Sigmoid colon (tissue), 4 donors: ENCODE measurements around the gene BCL7A.

Experiments used
- EP300 ChIP-seq, 4 donors: sonication (generic); formaldehyde crosslinking; IDR thresholded peaks; one replicate each; pipeline ENCODE4 v1.6.1; 2017; ENCODE audit warnings: antibody characterized with exemption in 4 of 4
- POLR2A ChIP-seq, 2 donors: fragments of 450-650 bp; IDR thresholded peaks; one replicate each; pipeline ENCODE4 v1.6.1; 2016; ENCODE audit warnings: antibody characterized with exemption in 2 of 2, mild to moderate bottlenecking in 2 of 2, moderate library complexity in 2 of 2
- POLR2AphosphoS5 ChIP-seq, 4 donors: sonication (generic); formaldehyde crosslinking; IDR thresholded peaks; one replicate each; pipeline ENCODE4 v1.6.1; 2017; ENCODE audit warnings: antibody characterized with exemption in 4 of 4
- TF ChIP-seq, protein P1 (sequence below), 4 experiments: fragments of 450-650 bp in 3 of 4; fragments of 200-600 bp in 1 of 4; IDR thresholded peaks; one replicate each; pipeline ENCODE4 v1.5.1; 2016 to 2019; ENCODE audit warnings: antibody characterized with exemption in 4 of 4, mild to moderate bottlenecking in 3 of 4, moderate library complexity in 2 of 4

DNA sequence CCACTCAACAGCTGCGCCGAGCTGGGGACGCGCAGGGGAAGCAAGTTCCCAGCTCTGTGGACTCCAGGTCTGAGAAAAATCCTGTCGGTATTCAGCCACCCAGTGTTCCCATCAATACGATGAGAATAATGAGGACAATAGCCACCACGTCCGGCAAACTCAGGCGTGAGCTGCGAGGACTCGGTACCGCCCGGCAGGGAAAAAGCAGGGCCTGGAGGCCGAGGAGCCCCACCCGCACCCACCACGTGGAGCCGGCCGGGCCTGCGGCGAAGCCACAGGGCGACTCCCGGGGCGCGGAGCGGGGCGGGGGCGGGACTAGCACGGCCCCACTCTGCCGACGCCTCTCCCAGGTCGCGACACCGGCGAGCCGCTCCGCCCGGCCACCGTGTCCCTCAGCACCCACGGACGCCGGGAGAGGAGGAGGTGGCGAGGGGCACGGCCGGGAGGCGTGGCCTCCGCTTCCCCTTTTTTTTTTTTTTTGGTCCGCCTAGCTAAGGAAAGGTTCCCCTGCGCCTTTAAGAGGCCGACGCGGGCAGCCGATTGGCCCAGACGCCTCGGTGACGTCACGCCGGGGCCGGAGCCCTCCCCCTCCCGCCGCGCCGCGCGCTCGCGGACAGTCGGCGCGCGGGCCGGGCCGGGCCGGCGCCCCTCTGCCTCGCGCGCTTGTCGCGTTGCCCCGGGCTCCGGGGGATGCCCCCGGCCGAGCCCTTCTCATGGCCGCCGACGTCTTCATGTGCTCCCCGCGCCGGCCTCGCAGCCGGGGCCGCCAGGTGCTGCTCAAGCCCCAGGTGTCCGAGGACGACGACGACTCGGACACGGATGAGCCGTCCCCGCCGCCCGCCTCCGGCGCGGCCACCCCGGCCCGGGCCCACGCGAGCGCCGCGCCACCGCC lies 56.7 kb downstream of the BCL7A start, which contains the start of gene MLXIP:
- TF ChIP-seq POLR2AphosphoS5 (IDR thresholded peaks at IDR 0.05) (peak; percentile 83 to 97 (median 91)), EP300 (IDR thresholded peaks at IDR 0.05) (no peak), POLR2A (IDR thresholded peaks at IDR 0.05) (peak; percentile 18 to 61)
- TF ChIP-seq, protein P1, sequence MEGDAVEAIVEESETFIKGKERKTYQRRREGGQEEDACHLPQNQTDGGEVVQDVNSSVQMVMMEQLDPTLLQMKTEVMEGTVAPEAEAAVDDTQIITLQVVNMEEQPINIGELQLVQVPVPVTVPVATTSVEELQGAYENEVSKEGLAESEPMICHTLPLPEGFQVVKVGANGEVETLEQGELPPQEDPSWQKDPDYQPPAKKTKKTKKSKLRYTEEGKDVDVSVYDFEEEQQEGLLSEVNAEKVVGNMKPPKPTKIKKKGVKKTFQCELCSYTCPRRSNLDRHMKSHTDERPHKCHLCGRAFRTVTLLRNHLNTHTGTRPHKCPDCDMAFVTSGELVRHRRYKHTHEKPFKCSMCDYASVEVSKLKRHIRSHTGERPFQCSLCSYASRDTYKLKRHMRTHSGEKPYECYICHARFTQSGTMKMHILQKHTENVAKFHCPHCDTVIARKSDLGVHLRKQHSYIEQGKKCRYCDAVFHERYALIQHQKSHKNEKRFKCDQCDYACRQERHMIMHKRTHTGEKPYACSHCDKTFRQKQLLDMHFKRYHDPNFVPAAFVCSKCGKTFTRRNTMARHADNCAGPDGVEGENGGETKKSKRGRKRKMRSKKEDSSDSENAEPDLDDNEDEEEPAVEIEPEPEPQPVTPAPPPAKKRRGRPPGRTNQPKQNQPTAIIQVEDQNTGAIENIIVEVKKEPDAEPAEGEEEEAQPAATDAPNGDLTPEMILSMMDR (IDR thresholded peaks at IDR 0.05) = no peak
